GM12865 (cell line): ENCODE results near the gene CABLES1.
"Not testable (repeated sequence)": the region's sequence is repeated elsewhere in the genome, so short reads cannot be mapped to it uniquely, and the experiment has no call there.

ENCODE experiments used
- DNase-seq: peaks from one replicate; pipeline ENCODE4 v3.0.0; 2010; ENCODE audit warnings: low read depth
- H3K4me3 ChIP-seq: 2 replicates; pipeline ENCODE4 v1.5.1; 2011; ENCODE audit warnings: mild to moderate bottlenecking, low read depth, low read length, control low read depth
- CTCF ChIP-seq: IDR thresholded peaks from 2 replicates; pipeline ENCODE4 v1.5.1; 2011; ENCODE audit warnings: low read length, control low read depth, low read depth, inconsistent platforms; ENCODE audit not compliant: insufficient read depth; ENCODE audit errors: missing control alignments

Gene CABLES1

GRCh38 chr18:23094411-23095190 is 40.7 kb upstream of the CABLES1 start:
- H3K4me3 ChIP-seq: no peak overlapping the region
- no peak for DNase-seq
- TF ChIP-seq CTCF: no peak

DNA sequence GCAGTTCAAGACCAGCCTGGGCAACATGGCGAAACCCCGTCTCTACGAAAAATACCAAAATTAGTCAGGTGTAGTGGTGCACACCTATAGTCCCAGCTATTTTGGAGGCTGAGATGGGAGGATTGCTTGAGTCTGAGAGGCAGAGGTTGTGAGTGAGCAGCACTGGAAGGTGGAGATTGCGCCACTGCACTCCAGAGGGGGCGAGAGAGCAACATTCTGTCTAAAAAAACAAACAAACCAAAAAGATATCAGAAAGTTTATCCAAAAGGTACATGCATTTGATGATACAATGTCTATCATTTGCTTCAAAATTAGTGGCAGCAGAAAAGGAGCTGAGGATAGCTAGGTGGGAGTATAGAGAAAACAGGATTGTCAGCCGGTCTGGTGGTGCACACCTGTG is 39.8 kb upstream of the CABLES1 start:
- peak; percentile 29 for TF ChIP-seq CTCF
- no peak for DNase-seq
- H3K4me3 ChIP-seq: no peak overlapping the region

DNA sequence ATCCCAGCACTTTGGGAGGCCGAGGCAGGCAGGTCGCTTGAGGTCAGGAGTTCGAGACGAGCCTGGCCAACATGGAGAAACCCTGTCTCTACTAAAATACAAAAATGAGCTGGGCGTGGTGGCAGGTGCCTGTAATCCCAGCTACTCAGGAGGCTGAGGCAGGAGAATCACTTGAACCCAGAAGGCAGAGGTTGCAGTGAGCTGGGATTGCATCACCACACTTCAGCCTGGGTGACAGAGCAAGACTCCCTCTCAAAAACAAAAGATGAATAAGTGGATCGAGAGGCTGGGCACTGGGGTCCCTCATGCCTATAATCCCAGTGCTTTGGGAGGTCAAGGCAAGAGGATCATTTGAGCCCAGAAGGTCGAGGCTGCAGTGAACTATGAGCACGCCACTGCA is 38.3 kb upstream of the CABLES1 start:
- H3K4me3 ChIP-seq, DNase-seq: not testable (repeated sequence)

- no peak for TF ChIP-seq CTCF
- no peak overlapping the region for H3K4me3 ChIP-seq
- no peak for DNase-seq
Observed at GRCh38 chr18:23099621-23100020, 35.7 kb upstream of the CABLES1 start.

DNA sequence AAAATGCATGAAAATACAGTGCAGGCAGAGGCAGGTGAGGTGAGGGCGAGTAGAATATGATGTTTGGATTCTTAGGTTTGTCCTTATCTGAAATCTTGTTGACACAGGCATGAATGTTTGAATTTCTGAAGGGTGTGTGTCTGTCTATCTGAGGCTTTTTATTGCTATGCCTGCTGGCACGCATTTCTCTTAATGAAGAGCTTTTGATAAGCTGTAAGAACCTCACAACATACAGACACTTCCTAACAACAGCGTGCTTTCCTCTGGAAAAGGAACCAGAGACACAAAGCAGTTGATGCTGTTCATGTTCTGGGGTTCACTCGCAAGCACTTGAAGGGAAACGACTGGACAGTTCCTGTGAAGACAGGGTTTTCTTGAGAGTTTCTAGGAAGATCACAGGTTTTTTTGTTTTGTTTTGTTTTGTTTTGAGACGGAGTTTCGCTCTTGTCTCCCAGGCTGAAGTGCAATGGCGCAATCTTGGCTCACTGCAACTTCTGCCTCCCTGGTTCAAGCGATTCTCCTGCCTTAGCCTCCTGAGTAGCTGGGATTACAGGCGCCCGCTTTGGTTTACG is 33.3 kb upstream of the CABLES1 start:
- no peak for DNase-seq
- TF ChIP-seq CTCF: no peak

GRCh38 chr18:23102493-23103261 is 32.6 kb upstream of the CABLES1 start:
- no peak overlapping the region for H3K4me3 ChIP-seq
- no peak for TF ChIP-seq CTCF
- no peak for DNase-seq

More for the DNA sequence above, 33.3 kb upstream of the CABLES1 start:
- H3K4me3 ChIP-seq: no peak overlapping the region

DNA sequence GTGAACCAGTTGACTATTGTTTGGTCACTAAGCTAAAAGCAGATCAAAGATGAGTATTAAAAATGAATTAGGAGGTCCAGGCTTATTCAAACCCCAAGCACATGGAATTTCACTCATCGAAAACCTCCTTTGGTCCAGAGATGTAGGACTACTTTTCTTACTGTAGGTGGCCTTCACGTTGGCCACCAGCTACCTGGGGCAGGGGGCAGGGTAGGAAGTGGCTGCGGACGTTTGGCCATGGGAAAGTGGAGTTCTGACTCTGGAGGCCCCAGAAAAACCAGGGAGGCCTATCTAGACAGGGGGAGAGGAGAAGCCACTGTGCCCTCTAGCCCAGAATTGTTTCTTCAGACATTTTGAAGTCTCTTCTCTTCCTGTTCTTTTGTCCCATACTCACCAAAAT is 31.8 kb upstream of the CABLES1 start:
- DNase-seq: no peak
- no peak for TF ChIP-seq CTCF
- H3K4me3 ChIP-seq: no peak overlapping the region
